Umbilical cord (tissue), 2 donors: ENCODE measurements around the gene LENG8. TPM values are rescaled to one million over a fixed set of nuclear protein-coding genes. Genes with fewer than 3 reads are reported as not detected.

Source experiments
- DNase-seq: peaks from one replicate; pipeline ENCODE4 v3.0.0-alpha.2; 2015; ENCODE audit warnings: low spot score
- total RNA-seq: library from RNA; depleted of rRNA; stranded (reverse); fragments of >200 nt; gene quantifications from one replicate; pipeline ENCODE4 v1.2.3, GENCODE V29; 2014; ENCODE audit warnings: low replicate concordance; ENCODE audit not compliant: insufficient read depth

LENG8 gene
- 19.7 TPM for total RNA-seq

DNA sequence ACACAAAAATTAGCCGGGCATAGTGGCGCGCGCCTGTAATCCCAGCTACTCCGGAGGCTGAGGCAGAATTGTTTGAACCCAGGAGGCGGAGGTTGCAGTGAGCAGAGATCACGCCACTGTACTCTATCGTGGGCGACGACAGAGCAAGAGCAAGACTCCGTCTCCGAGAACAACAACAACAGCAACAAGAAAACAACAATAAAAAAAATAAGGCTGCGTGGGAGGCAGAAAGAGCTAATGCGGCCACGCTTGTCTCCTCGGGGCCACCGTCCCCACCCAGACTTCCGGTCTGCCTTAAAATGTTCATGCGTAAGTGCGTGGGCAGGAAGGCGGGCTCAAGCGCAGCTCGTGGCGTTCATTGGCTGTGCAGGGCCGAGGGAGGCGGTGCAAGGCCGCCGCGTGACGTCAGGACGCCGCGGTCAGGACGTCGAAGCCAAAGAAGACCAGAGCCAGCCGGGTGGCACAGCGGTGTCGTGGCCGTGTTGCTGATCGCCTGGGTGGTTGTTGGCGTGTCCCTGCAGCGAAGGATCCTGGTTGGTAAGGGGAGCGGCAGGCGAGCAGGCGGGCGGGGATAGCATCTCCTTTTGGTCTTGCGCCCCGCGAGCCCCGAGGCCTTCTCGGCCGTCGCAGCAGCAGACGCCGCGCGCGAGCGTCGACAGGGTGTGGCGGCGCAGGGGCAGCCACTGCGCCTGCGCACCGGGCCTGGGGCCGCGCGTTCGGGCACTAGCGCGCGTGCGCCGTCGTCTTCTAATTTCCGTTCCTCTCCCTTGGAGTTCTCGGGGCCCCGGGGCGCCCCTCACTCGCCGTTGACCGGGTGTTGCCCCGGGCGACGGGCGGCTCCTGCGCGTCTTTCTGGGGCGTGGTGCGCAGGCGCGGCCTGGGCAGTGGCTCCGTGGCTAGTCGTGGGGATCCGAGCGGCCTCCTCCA is at the start of gene LENG8:
Gene LENG8 (plus strand): TSS at position 426 of the 927 bp plus-strand sequence. CDS start 2,146 bp downstream, outside the sequence.
- peak; percentile 99 for DNase-seq

DNA sequence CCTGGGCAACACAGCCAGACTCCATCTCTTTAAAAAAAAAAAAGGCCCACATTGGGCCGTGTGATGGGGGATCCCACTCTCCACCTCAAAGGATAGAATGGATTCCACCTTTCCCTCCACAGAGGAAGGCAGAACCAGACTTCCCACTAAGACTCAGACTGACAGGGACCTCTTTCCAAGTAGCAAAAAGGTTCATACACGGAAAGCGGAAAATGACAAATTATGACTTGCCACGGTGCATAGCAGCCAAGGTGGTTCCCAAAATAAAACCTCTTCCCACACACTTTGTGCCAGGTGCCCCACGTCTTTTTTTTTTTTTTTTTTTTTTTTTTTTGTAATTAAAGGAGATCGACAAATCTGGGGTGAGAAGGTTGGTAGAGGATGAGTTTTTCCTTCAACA is 48.1 kb upstream of the LENG8 start:
- DNase-seq: no peak

DNA sequence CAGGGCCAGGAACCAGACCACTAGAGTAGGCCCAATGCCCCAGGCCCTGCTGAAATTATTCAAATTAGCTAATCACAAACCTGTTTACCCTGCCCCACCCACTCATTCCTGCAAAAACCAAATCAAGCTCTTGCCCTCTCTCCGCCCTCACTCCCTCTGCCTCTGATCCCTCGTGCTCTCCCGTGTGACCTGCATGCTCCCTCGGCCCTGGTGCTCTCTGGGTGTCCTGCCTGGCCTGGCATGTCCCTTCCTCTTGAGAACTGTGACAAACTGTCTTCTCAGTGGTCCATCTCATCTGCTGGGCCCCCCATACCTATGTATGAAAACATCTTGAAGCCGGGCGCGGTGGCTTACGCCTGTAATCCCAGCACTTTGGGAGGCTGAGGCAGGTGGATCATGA is 45.9 kb upstream of the LENG8 start:
- no peak for DNase-seq

GRCh38 chr19:54405628-54406027 is 43.4 kb upstream of the LENG8 start:
- no peak for DNase-seq

- no peak for DNase-seq
Observed at GRCh38 chr19:54407780-54408179, 41.2 kb upstream of the LENG8 start.

- DNase-seq: no peak
Observed at GRCh38 chr19:54408456-54409026, 40.5 kb upstream of the LENG8 start.

DNA sequence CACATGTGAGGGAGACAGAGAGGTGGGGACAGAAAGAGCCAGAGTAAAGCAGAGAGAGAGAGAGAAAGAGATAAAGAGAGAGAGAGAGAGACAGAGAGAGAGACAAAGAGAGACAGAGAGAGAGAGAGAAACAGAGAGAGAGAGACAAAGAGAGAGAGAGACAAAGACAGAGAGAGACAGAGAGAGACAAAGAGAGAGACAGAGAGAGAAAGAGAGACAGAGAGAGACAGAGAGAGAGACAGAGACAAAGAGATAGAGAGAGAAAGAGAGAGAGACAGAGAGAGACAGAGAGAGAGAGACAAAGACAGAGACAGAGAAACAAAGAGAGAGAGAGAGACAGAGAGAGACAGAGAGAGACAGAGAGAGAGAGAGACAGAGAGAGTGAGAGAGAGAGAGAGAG is 38.0 kb upstream of the LENG8 start:
- no peak for DNase-seq

DNA sequence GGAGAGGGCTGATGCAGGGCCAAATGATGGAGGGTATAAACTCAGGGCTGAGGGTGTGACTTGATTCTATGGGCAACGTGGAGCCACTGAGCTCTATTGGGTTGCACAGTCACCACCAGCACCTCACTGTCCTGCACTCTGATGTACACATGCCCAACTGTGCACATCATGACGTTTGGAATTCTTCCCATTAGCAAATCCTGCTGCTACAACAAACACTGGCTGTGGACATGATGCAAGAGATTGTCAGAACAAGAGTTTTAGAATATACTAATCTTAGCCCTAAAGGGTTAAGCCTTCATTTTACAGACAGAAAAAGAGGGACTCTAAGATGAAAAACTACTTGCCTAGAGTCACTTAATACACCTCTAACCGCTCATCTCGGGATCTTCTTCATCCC is 36.1 kb upstream of the LENG8 start:
- no peak for DNase-seq

DNA sequence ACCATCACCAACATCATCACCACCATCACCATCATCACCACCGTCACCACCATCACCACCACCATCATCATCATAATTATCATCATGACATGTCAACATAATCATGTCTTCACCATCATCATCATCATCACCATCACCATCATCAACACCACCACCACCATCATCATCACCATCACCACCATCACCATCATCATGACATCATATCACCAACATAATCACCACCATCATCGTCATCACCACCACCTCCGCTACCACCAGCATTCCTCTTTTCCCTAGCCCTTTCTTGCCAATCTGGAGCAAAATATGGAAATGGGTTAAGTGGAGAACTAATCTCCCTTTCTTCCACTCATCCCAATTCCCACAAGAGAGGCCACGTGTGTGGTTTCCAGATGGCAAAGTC is 34.8 kb upstream of the LENG8 start:
- no peak for DNase-seq

GRCh38 chr19:54415208-54415900 is 33.6 kb upstream of the LENG8 start, which contains the start of gene TTYH1:
Gene TTYH1, plus strand, starts transcription at chr19:54415464. Its CDS starts 89 bp downstream, at chr19:54415553.
- no peak for DNase-seq

DNA sequence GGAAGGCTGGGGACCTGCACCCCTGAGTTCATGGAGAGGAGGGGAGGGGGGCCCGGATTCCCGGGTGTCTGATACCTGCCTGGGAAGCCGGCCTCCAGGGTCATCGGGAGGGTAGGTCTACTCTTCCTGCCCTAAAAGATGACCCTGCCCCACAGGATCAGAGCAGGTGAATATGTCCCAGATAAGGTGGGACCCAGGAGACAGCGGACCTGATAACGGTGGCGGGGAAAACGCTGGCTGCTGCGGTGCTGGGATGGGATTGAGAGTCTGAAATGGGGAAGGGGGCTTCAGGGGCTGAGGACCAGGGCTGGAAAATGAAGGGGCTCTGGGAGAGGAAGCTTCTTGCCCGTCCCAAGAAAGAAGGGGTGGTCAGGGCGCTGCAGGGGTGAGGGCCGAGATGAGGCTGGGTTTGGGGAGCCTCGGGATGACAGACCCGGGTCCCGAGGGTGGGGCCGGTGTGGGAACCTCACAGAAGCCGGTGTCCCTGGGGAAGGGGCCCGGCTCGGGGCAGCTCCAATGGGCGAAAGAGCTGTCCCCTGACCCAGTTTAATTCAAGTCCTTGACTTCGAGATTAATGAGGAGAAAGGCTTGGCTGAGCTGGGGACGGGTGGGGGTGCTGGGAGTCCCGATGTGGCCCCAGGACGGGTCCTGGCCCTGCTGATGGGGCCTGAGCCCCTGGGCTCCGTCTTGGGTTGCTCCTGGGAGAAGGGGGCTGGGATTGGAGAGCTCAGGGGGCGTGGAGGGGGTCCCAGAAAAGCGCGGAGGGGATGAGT is 32.9 kb upstream of the LENG8 start:
- no peak for DNase-seq

- no peak for DNase-seq
Observed at GRCh38 chr19:54416695-54417491, 32.1 kb upstream of the LENG8 start.

GRCh38 chr19:54418030-54418929 is 30.7 kb upstream of the LENG8 start:
- peak; percentile 89 for DNase-seq

DNA sequence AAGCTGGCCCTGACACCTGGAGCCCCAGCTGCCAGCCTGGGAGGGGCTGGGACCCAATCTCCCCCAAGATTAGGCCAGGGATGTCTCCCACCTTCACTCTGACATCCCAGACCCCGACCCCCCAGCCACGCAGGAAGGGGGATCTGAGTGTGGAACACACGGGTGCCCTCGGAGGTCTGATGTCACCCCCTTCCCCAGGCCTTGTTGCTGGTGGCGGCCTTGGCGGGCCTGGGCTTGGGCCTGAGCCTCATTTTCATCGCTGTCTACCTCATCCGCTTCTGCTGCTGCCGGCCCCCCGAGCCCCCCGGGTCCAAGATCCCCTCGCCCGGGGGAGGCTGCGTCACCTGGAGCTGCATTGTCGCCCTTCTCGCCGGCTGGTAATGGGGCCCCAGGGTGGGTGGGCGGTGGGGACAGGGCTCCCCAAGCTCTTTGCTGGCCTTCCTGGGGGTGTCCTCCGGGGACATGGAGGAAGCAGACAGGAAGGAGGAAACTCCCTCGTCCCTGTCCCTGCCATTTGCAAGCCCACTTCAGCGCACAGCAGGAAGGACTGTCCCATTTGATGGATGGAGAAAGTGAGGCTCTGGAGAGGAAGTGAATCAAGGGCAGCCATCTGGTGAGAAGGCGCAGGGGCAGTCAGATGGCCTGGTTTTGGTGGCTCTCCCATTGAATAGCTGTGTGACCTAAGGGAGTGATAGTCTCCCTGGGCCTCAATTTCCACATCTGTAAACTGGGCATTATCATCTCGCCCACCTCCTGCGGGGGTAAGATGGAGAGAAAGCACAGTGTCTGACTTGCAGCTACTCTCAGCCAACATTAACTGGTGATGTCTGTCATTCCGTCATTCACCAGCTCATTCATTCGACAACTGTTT is 29.8 kb upstream of the LENG8 start:
- no peak for DNase-seq

DNA sequence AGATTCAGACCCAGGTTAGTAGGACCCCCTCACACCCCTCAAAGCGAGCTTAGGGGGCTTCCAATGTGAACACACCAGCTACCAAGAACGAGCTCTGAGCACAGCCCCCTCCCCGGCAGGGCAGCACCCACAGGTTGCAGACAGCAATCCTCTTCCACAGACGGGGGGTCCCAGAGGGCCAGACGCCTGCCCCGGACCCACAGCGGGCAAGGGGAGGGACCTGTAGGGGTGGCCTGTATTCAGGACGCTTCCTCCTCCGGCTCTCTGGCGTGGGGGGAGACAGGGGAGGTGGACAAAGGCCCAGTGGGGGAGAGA is 29.0 kb upstream of the LENG8 start:
- DNase-seq: no peak

DNA sequence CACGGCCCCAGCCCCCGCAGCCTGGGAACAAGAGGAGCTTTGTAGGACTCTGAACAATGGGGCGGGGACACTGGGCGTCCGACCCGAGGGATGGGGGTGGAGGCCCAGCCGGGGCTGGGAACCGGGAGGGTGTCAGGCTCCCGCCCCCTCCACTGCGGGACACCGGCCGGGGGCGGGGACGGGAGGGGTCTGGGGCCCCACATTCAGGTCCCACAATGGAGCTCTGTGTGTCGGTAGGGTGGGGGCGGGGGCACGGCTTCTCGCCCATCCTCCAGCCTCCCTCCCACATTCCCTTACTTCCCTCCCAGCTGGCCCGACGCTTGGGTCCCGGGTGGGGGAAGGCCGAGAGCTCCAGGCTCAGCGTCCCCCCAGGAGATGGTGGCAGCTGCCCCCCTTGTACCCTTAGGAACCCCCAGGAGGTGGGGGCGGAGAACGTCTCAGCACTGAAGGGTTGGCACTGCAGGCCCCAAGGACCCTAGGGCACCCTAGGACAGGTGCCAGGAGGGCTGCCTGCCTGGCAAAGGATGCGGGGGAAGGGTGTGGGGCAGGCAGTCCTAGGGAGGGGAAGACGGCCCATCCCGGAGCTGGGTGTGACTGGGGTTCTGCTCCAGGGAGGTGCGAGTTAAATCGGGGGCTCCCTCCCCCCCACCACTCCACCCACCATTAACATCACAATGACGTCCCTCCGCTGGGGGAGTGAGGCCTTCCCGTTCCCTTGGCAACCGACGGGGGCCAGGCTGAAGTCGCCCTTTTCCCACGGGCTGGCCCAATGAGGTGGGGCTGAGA is 28.4 kb upstream of the LENG8 start:
- DNase-seq: peak; percentile 61

DNA sequence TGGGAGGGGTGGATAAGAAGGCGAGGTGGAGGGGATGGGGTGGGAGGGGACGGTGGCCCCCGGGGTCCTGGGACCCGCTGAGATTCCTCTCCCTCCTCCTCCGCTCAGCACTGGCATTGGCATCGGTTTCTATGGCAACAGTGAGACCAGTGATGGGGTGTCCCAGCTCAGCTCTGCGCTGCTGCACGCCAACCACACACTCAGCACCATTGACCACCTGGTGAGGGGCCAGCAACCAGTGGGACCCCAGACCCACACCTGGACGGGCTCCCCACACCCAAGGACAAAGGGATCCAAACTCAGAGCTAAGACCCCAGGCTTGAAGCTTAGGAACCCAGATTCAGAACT is 27.9 kb upstream of the LENG8 start:
- no peak for DNase-seq

DNA sequence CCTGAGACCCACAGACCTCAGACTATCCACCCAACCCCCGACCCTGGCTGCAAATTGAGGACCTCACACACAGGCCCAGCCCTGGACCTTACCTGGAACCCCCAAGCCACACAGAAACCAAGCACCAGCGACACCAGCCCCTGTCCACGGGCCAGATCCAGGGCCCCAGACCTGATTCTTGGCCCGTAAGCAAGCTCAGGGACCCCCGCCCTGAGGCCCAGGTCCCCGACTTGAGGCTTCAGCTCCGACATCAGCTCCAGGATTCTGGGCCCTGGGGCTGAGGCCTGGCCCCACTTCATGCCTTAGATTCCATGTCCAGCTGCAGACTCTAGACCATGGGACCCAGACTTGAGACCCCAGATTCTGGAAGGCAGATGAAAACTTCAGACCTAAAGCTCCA is 27.5 kb upstream of the LENG8 start:
- no peak for DNase-seq
